ENCODE measurements around the gene METRN. TPM values are rescaled to one million over a fixed set of nuclear protein-coding genes. Genes with fewer than 3 reads are reported as not detected.

METRN gene
- total RNA-seq, 6 experiments from 2014 or later: 14.0 to 43.7 (median 26.2) TPM

- peaks cover 0 to 18% (median 5%) of the 10 kb centered on the region in 4 donors for H3K4me1 ChIP-seq
These were observed 6.3 kb downstream of the METRN start, which contains the start of gene ANTKMT for GRCh38 chr16:720990-721764. TSS of gene ANTKMT (plus strand) at chr16:721146. CDS start at chr16:721275, 129 bp downstream.

GRCh38 chr16:721765-722540, 7.0 kb downstream of the METRN start:
- TF ChIP-seq POLR2A (IDR thresholded peaks at IDR 0.05): no peak
- TF ChIP-seq, protein P1, sequence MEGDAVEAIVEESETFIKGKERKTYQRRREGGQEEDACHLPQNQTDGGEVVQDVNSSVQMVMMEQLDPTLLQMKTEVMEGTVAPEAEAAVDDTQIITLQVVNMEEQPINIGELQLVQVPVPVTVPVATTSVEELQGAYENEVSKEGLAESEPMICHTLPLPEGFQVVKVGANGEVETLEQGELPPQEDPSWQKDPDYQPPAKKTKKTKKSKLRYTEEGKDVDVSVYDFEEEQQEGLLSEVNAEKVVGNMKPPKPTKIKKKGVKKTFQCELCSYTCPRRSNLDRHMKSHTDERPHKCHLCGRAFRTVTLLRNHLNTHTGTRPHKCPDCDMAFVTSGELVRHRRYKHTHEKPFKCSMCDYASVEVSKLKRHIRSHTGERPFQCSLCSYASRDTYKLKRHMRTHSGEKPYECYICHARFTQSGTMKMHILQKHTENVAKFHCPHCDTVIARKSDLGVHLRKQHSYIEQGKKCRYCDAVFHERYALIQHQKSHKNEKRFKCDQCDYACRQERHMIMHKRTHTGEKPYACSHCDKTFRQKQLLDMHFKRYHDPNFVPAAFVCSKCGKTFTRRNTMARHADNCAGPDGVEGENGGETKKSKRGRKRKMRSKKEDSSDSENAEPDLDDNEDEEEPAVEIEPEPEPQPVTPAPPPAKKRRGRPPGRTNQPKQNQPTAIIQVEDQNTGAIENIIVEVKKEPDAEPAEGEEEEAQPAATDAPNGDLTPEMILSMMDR (IDR thresholded peaks at IDR 0.05): no peak
- no peaks in the 10 kb centered on the region for H3K36me3 ChIP-seq
- DNase-seq (no peak), ATAC-seq (no peak)
- WGBS (ENCODE audit: insufficient coverage, low coverage, low lambda C conversion rate, missing lambda C conversion rate): 84% methylated on average over 13 of the region's 51 CpGs
- H3K4me1 ChIP-seq: peaks cover 0 to 13% (median 3%) of the 10 kb centered on the region in 4 donors
- peak overlapping the region in 1 of 3 donors; percentile 73 for H3K27ac ChIP-seq
- intact Hi-C loops (cut with DNase I): no loop called here
- H3K4me3 ChIP-seq: peak overlapping the region; percentile 83 to 94 (median 89)
- H3K9me3 ChIP-seq: no peaks in the 10 kb centered on the region
- H3K27me3 ChIP-seq: no peaks in the 10 kb centered on the region

More at GRCh38 chr16:720990-721764, 6.3 kb downstream of the METRN start, which contains the start of gene ANTKMT:
- H3K27me3 ChIP-seq: no peaks in the 10 kb centered on the region
- H3K36me3 ChIP-seq: no peaks in the 10 kb centered on the region
- 0% methylated on average over 9 of the region's 106 CpGs for WGBS (ENCODE audit: insufficient coverage, low coverage, low lambda C conversion rate, missing lambda C conversion rate)
- DNase-seq (peak; percentile 85 to 89 (median 87)), ATAC-seq (peak; percentile 77 to 88 (median 80))
- H3K27ac ChIP-seq: peak within 1 kb of the TSS; percentile 50 to 80 (median 73)
- intact Hi-C loops (cut with DNase I): no loop called here
- peak within 1 kb of the TSS; percentile 83 to 94 (median 89) for H3K4me3 ChIP-seq
- TF ChIP-seq, protein P1 (IDR thresholded peaks at IDR 0.05): peak in 1 of 4 donors; percentile 11
- peak; percentile 82 for TF ChIP-seq POLR2A (IDR thresholded peaks at IDR 0.05)
- H3K9me3 ChIP-seq: no peaks in the 10 kb centered on the region

- ATAC-seq (no peak), DNase-seq (no peak)
- no peaks in the 10 kb centered on the region for H3K36me3 ChIP-seq
- H3K4me1 ChIP-seq: peaks cover 0 to 22% (median 3%) of the 10 kb centered on the region in 4 donors
- H3K4me3 ChIP-seq: no peak overlapping the region
- 80% methylated on average over 3 of the region's 24 CpGs for WGBS (ENCODE audit: insufficient coverage, low coverage, low lambda C conversion rate, missing lambda C conversion rate)
- H3K27ac ChIP-seq: no peak overlapping the region
- intact Hi-C loops (cut with DNase I): no loop called here
- H3K27me3 ChIP-seq: no peaks in the 10 kb centered on the region
- no peaks in the 10 kb centered on the region for H3K9me3 ChIP-seq
- TF ChIP-seq, protein P1 (IDR thresholded peaks at IDR 0.05): no peak
- TF ChIP-seq POLR2A (IDR thresholded peaks at IDR 0.05): no peak
These were observed 8.1 kb downstream of the METRN start for GRCh38 chr16:722835-723633.

GRCh38 chr16:723695-724094, 8.8 kb downstream of the METRN start:
- Histone ChIP-seq H3K27ac (no peak overlapping the region), H3K36me3 (no peaks in the 10 kb centered on the region), H3K9me3 (no peaks in the 10 kb centered on the region), H3K4me1 (peaks cover 0 to 28% (median 3%) of the 10 kb centered on the region in 4 donors), H3K27me3 (no peaks in the 10 kb centered on the region), H3K4me3 (no peak overlapping the region)
- TF ChIP-seq, protein P1 (IDR thresholded peaks at IDR 0.05): no peak
- TF ChIP-seq POLR2A (IDR thresholded peaks at IDR 0.05): no peak
- ATAC-seq: no peak
- WGBS (ENCODE audit: insufficient coverage, low coverage, low lambda C conversion rate, missing lambda C conversion rate): 82% methylated on average over 3 of the region's 9 CpGs
- DNase-seq: no peak
- intact Hi-C loops (cut with DNase I): no loop called here
